Measurements from ENCODE around the gene KCND1.
"Not testable (repeated sequence)": the region's sequence is repeated elsewhere in the genome, so short reads cannot be mapped to it uniquely, and the experiment has no call there.

KCND1 gene

GRCh38 chrX:48997455-48997854, 25.8 kb upstream of the KCND1 start:
- Histone ChIP-seq H3K36me3 (ENCODE audit: control insufficient read depth in 1 of 2, insufficient read depth in 2 of 2, low read length in 2 of 2) (peaks cover 13 to 25% of the 10 kb centered on the region in 2 donors), H3K4me1 (ENCODE audit: control insufficient read depth in 1 of 2, insufficient read depth in 2 of 2, low read length in 2 of 2) (peaks cover 7 to 9% of the 10 kb centered on the region in 2 donors), H3K27me3 (ENCODE audit: low read depth, low read length) (no peaks in the 10 kb centered on the region), H3K4me3 (ENCODE audit: low read depth in 1 of 2, low read length in 2 of 2) (no peak overlapping the region), H3K9me3 (ENCODE audit: control insufficient read depth in 1 of 2, low read length in 2 of 2) (no peaks in the 10 kb centered on the region), H3K27ac (ENCODE audit: low read length) (no peak overlapping the region)

GRCh38 chrX:48996969-48997368, 25.3 kb upstream of the KCND1 start:
- Histone ChIP-seq H3K4me3 (ENCODE audit: low read depth in 1 of 2, low read length in 2 of 2) (no peak overlapping the region), H3K27ac (ENCODE audit: low read length) (no peak overlapping the region), H3K9me3 (ENCODE audit: control insufficient read depth in 1 of 2, low read length in 2 of 2) (no peaks in the 10 kb centered on the region), H3K4me1 (ENCODE audit: control insufficient read depth in 1 of 2, insufficient read depth in 2 of 2, low read length in 2 of 2) (peaks cover 7 to 9% of the 10 kb centered on the region in 2 donors), H3K36me3 (ENCODE audit: control insufficient read depth in 1 of 2, insufficient read depth in 2 of 2, low read length in 2 of 2) (peaks cover 13 to 25% of the 10 kb centered on the region in 2 donors), H3K27me3 (ENCODE audit: low read depth, low read length) (no peaks in the 10 kb centered on the region)

- Histone ChIP-seq H3K4me3 (ENCODE audit: low read depth in 1 of 2, low read length in 2 of 2) (no peak overlapping the region), H3K27me3 (ENCODE audit: low read depth, low read length) (no peaks in the 10 kb centered on the region), H3K4me1 (ENCODE audit: control insufficient read depth in 1 of 2, insufficient read depth in 2 of 2, low read length in 2 of 2) (no peaks in the 10 kb centered on the region), H3K27ac (ENCODE audit: low read length) (no peak overlapping the region), H3K36me3 (ENCODE audit: control insufficient read depth in 1 of 2, insufficient read depth in 2 of 2, low read length in 2 of 2) (peaks cover 27 to 41% of the 10 kb centered on the region in 2 donors), H3K9me3 (ENCODE audit: control insufficient read depth in 1 of 2, low read length in 2 of 2) (no peaks in the 10 kb centered on the region)
Observed at GRCh38 chrX:48992341-48992740, 20.7 kb upstream of the KCND1 start.

- Histone ChIP-seq H3K27me3 (ENCODE audit: low read depth, low read length) (no peaks in the 10 kb centered on the region), H3K4me1 (ENCODE audit: control insufficient read depth in 1 of 2, insufficient read depth in 2 of 2, low read length in 2 of 2) (no peaks in the 10 kb centered on the region), H3K27ac (ENCODE audit: low read length) (no peak overlapping the region), H3K36me3 (ENCODE audit: control insufficient read depth in 1 of 2, insufficient read depth in 2 of 2, low read length in 2 of 2) (peaks cover 27 to 44% of the 10 kb centered on the region in 2 donors), H3K9me3 (ENCODE audit: control insufficient read depth in 1 of 2, low read length in 2 of 2) (no peaks in the 10 kb centered on the region), H3K4me3 (ENCODE audit: low read depth in 1 of 2, low read length in 2 of 2) (no peak overlapping the region)
Observed at GRCh38 chrX:48989483-48989882, 17.8 kb upstream of the KCND1 start.

GRCh38 chrX:48983896-48984295, 12.3 kb upstream of the KCND1 start:
- no peaks in the 10 kb centered on the region for H3K4me1 ChIP-seq (ENCODE audit: control insufficient read depth in 1 of 2, insufficient read depth in 2 of 2, low read length in 2 of 2)
- no peaks in the 10 kb centered on the region for H3K9me3 ChIP-seq (ENCODE audit: control insufficient read depth in 1 of 2, low read length in 2 of 2)
- H3K27ac ChIP-seq (ENCODE audit: low read length) = no peak overlapping the region
- H3K27me3 ChIP-seq (ENCODE audit: low read depth, low read length) = no peaks in the 10 kb centered on the region
- H3K4me3 ChIP-seq (ENCODE audit: low read depth in 1 of 2, low read length in 2 of 2) = no peak overlapping the region
- peaks cover 20 to 53% of the 10 kb centered on the region in 2 donors for H3K36me3 ChIP-seq (ENCODE audit: control insufficient read depth in 1 of 2, insufficient read depth in 2 of 2, low read length in 2 of 2)

DNA sequence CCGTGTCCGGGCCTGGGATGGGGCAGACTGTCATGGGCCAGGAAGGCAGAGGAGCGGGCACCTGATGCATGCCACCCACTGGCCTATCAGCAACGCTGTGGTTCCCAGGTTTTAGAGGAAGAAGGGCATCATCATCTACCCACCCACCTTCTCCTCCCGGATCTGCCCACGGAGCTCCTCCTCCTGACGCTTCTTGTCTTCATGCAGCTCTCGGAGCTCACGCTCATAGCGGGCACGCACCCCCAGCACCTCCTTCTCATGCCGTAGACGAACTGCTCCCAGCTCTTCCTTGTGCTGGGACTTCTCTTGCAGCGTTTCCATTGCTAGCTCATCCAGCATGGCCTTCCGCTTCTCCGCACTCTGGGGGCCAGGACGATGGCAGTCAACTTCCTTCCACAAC, 11.4 kb upstream of the KCND1 start:
- Histone ChIP-seq H3K36me3 (ENCODE audit: control insufficient read depth in 1 of 2, insufficient read depth in 2 of 2, low read length in 2 of 2) (peaks cover 17 to 48% of the 10 kb centered on the region in 2 donors), H3K27me3 (ENCODE audit: low read depth, low read length) (no peaks in the 10 kb centered on the region)

DNA sequence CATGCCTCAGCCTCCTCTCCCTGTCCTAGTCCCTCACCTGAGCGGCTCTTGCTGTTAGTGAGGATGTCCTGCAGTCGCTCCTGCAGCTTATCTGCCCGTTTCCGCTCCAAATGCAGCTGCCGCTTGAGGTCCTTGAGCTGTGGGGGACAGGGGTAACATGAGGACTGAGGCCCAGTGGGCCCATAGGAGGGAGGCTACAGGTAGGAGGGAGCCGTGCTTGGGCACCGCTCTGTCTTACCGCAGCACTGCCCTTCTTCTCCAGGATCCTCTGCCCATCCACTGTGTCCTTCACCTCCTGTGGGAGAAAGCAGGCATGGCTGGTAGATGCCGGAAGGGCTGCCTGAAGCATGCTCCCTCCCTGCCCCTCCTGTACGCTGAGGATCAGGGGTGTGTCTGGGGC, 9.5 kb upstream of the KCND1 start:
- H3K9me3 ChIP-seq (ENCODE audit: control insufficient read depth in 1 of 2, low read length in 2 of 2) = no peaks in the 10 kb centered on the region
- peaks cover 17 to 53% of the 10 kb centered on the region in 2 donors for H3K36me3 ChIP-seq (ENCODE audit: control insufficient read depth in 1 of 2, insufficient read depth in 2 of 2, low read length in 2 of 2)
- no peaks in the 10 kb centered on the region for H3K27me3 ChIP-seq (ENCODE audit: low read depth, low read length)

More for the DNA sequence above, 11.4 kb upstream of the KCND1 start:
- Histone ChIP-seq H3K4me1 (ENCODE audit: control insufficient read depth in 1 of 2, insufficient read depth in 2 of 2, low read length in 2 of 2) (no peaks in the 10 kb centered on the region), H3K4me3 (ENCODE audit: low read depth in 1 of 2, low read length in 2 of 2) (no peak overlapping the region), H3K9me3 (ENCODE audit: control insufficient read depth in 1 of 2, low read length in 2 of 2) (no peaks in the 10 kb centered on the region), H3K27ac (ENCODE audit: low read length) (no peak overlapping the region)

GRCh38 chrX:48980341-48980740, 8.7 kb upstream of the KCND1 start:
- not testable (repeated sequence) for H3K4me3 ChIP-seq (ENCODE audit: low read depth in 1 of 2, low read length in 2 of 2); H3K4me1 ChIP-seq (ENCODE audit: control insufficient read depth in 1 of 2, insufficient read depth in 2 of 2, low read length in 2 of 2); H3K27me3 ChIP-seq (ENCODE audit: low read depth, low read length); H3K9me3 ChIP-seq (ENCODE audit: control insufficient read depth in 1 of 2, low read length in 2 of 2); H3K27ac ChIP-seq (ENCODE audit: low read length)
- H3K36me3 ChIP-seq (ENCODE audit: control insufficient read depth in 1 of 2, insufficient read depth in 2 of 2, low read length in 2 of 2) = peaks cover 14 to 55% of the 10 kb centered on the region in 2 donors

More for the DNA sequence above, 9.5 kb upstream of the KCND1 start:
- Histone ChIP-seq H3K27ac (ENCODE audit: low read length) (no peak overlapping the region), H3K4me1 (ENCODE audit: control insufficient read depth in 1 of 2, insufficient read depth in 2 of 2, low read length in 2 of 2) (no peaks in the 10 kb centered on the region), H3K4me3 (ENCODE audit: low read depth in 1 of 2, low read length in 2 of 2) (no peak overlapping the region)

- Histone ChIP-seq H3K9me3 (ENCODE audit: control insufficient read depth in 1 of 2, low read length in 2 of 2) (no peaks in the 10 kb centered on the region), H3K27me3 (ENCODE audit: low read depth, low read length) (no peaks in the 10 kb centered on the region), H3K36me3 (ENCODE audit: control insufficient read depth in 1 of 2, insufficient read depth in 2 of 2, low read length in 2 of 2) (peaks cover 13 to 41% of the 10 kb centered on the region in 2 donors), H3K27ac (ENCODE audit: low read length) (no peak overlapping the region), H3K4me3 (ENCODE audit: low read depth in 1 of 2, low read length in 2 of 2) (no peak overlapping the region), H3K4me1 (ENCODE audit: control insufficient read depth in 1 of 2, insufficient read depth in 2 of 2, low read length in 2 of 2) (no peaks in the 10 kb centered on the region)
Observed at GRCh38 chrX:48978226-48978625, 6.6 kb upstream of the KCND1 start.

GRCh38 chrX:48976086-48976485, 4.4 kb upstream of the KCND1 start:
- no peaks in the 10 kb centered on the region for H3K27me3 ChIP-seq (ENCODE audit: low read depth, low read length)
- peaks cover 7 to 26% of the 10 kb centered on the region in 2 donors for H3K36me3 ChIP-seq (ENCODE audit: control insufficient read depth in 1 of 2, insufficient read depth in 2 of 2, low read length in 2 of 2)

GRCh38 chrX:48975541-48975940, 3.9 kb upstream of the KCND1 start:
- H3K4me3 ChIP-seq (ENCODE audit: low read depth in 1 of 2, low read length in 2 of 2) = no peak overlapping the region

More at GRCh38 chrX:48976086-48976485, 4.4 kb upstream of the KCND1 start:
- peaks cover 0 to 5% of the 10 kb centered on the region in 2 donors for H3K4me1 ChIP-seq (ENCODE audit: control insufficient read depth in 1 of 2, insufficient read depth in 2 of 2, low read length in 2 of 2)
- H3K9me3 ChIP-seq (ENCODE audit: control insufficient read depth in 1 of 2, low read length in 2 of 2) = no peaks in the 10 kb centered on the region
- H3K4me3 ChIP-seq (ENCODE audit: low read depth in 1 of 2, low read length in 2 of 2) = no peak overlapping the region
- H3K27ac ChIP-seq (ENCODE audit: low read length) = no peak overlapping the region

GRCh38 chrX:48975041-48975440, 3.4 kb upstream of the KCND1 start:
- H3K9me3 ChIP-seq (ENCODE audit: control insufficient read depth in 1 of 2, low read length in 2 of 2) = no peaks in the 10 kb centered on the region
- peaks cover 0 to 5% of the 10 kb centered on the region in 2 donors for H3K4me1 ChIP-seq (ENCODE audit: control insufficient read depth in 1 of 2, insufficient read depth in 2 of 2, low read length in 2 of 2)
- H3K4me3 ChIP-seq (ENCODE audit: low read depth in 1 of 2, low read length in 2 of 2) = no peak overlapping the region
- H3K27me3 ChIP-seq (ENCODE audit: low read depth, low read length) = no peaks in the 10 kb centered on the region
- no peak overlapping the region for H3K27ac ChIP-seq (ENCODE audit: low read length)
- H3K36me3 ChIP-seq (ENCODE audit: control insufficient read depth in 1 of 2, insufficient read depth in 2 of 2, low read length in 2 of 2) = peaks cover 7 to 20% of the 10 kb centered on the region in 2 donors

More at GRCh38 chrX:48975541-48975940, 3.9 kb upstream of the KCND1 start:
- H3K36me3 ChIP-seq (ENCODE audit: control insufficient read depth in 1 of 2, insufficient read depth in 2 of 2, low read length in 2 of 2) = peaks cover 7 to 22% of the 10 kb centered on the region in 2 donors
- H3K27me3 ChIP-seq (ENCODE audit: low read depth, low read length) = no peaks in the 10 kb centered on the region
- H3K4me1 ChIP-seq (ENCODE audit: control insufficient read depth in 1 of 2, insufficient read depth in 2 of 2, low read length in 2 of 2) = peaks cover 0 to 5% of the 10 kb centered on the region in 2 donors
- H3K9me3 ChIP-seq (ENCODE audit: control insufficient read depth in 1 of 2, low read length in 2 of 2) = no peaks in the 10 kb centered on the region
- no peak overlapping the region for H3K27ac ChIP-seq (ENCODE audit: low read length)

Data from muscle layer of duodenum (tissue), 2 donors.